ENCODE measurements around the gene NRXN2. TPM values are rescaled to one million over a fixed set of nuclear protein-coding genes. Genes with fewer than 3 reads are reported as not detected.

Gene NRXN2
- total RNA-seq, 4 donors from 2014 or later: 0.21 to 0.72 (median 0.64) TPM; not detected in 1

DNA sequence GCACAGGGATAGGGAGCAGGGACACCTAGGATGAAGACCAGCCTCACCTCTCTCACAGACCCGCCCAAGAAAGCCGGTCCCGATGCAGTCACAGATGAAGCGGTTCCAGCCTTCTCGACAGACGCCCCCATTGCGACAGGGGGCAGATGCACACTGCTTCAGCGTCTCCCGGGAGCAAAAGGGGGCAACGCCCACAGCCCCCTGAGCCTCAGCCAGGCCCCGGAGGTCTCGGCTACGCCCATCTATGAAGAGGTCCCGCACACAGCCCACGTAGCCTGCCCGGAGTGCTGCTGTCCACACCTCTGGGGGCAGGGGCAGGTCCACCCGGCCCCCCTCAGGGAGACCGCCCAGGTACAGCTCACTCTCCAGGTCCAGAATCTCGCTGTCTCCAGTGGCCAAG is 62.3 kb downstream of the NRXN2 start:
- peak overlapping the region; percentile 38 for H3K27ac ChIP-seq

DNA sequence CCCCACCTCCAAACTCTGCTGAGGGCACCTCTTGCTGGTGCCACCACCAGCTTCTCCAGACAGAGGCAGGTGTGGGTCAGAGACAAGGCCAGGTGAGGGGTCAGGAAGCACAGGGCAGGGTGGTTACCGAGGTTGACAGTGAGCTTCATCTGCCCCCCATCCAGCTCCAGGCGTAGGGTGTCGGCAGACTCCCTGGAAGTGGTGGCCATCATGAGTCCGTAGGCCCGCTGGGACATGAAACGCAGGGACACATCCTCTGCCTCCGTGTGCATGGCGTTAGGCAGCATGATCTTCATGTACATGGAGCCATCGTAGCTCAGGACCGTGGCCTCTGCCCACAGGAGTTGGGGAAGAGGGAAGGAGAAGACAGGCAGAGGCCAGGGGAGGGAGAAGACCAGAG is 62.8 kb downstream of the NRXN2 start:
- TF ChIP-seq POLR2A (IDR thresholded peaks at IDR 0.05) (no peak), EP300 (IDR thresholded peaks at IDR 0.05) (no peak), POLR2AphosphoS5 (IDR thresholded peaks at IDR 0.05) (no peak)
- TF ChIP-seq, protein P1, sequence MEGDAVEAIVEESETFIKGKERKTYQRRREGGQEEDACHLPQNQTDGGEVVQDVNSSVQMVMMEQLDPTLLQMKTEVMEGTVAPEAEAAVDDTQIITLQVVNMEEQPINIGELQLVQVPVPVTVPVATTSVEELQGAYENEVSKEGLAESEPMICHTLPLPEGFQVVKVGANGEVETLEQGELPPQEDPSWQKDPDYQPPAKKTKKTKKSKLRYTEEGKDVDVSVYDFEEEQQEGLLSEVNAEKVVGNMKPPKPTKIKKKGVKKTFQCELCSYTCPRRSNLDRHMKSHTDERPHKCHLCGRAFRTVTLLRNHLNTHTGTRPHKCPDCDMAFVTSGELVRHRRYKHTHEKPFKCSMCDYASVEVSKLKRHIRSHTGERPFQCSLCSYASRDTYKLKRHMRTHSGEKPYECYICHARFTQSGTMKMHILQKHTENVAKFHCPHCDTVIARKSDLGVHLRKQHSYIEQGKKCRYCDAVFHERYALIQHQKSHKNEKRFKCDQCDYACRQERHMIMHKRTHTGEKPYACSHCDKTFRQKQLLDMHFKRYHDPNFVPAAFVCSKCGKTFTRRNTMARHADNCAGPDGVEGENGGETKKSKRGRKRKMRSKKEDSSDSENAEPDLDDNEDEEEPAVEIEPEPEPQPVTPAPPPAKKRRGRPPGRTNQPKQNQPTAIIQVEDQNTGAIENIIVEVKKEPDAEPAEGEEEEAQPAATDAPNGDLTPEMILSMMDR (IDR thresholded peaks at IDR 0.05): no peak
- Histone ChIP-seq H3K4me3 (peak overlapping the region; percentile 30), H3K4me1 (peaks cover 19% of the 10 kb centered on the region), H3K27me3 (no peaks in the 10 kb centered on the region), H3K27ac (no peak overlapping the region), H3K9me3 (no peaks in the 10 kb centered on the region), H3K36me3 (no peaks in the 10 kb centered on the region)
- WGBS: 82% methylated on average over 10 of the region's 10 CpGs
- DNase-seq (ENCODE audit: low spot score in 2 of 2): no peak

More for the DNA sequence above, 62.3 kb downstream of the NRXN2 start:
- H3K27me3 ChIP-seq: no peaks in the 10 kb centered on the region
- no peak for DNase-seq (ENCODE audit: low spot score in 2 of 2)
- WGBS: 85% methylated on average over 5 of the region's 19 CpGs
- H3K9me3 ChIP-seq: no peaks in the 10 kb centered on the region
- TF ChIP-seq EP300 (IDR thresholded peaks at IDR 0.05) (no peak), POLR2A (IDR thresholded peaks at IDR 0.05) (no peak), POLR2AphosphoS5 (IDR thresholded peaks at IDR 0.05) (no peak)
- TF ChIP-seq, protein P1 (IDR thresholded peaks at IDR 0.05): no peak
- H3K4me1 ChIP-seq: peaks cover 19% of the 10 kb centered on the region
- H3K4me3 ChIP-seq: peak overlapping the region; percentile 30
- no peaks in the 10 kb centered on the region for H3K36me3 ChIP-seq

DNA sequence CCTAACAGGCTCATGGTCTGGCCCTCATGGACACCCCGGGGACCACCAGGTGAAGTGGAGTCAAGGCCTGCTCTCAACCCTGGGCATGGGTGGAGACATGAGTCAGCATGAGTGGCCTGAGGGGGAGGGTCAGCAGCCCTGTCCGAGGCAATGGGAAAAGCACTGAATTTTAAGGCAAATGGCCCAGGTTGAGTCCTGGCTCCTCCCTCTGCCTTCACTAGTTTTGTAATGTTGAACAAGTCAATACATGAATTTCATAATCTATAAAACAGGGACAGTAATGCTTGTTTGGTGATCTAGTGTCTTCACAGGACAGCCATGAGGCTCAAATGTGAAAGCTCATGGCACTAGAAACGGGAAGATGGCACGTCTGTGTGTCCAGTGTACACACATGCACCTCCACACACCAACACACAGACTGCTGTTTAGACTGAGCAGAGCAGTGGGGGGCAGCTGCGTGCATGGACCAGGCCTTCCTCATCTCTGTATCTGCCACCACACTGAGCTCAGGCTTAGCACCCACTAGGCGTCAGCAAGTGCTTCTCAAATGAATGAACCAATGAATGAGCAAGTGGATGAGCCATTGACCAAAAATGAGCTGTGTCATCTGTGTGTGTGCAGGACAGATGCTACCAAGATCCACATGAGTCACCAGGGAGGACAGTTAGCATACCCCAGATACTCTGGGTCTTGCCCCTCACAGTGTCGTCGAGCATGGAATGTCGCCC is 63.4 kb downstream of the NRXN2 start:
- H3K9me3 ChIP-seq: no peaks in the 10 kb centered on the region
- no peaks in the 10 kb centered on the region for H3K36me3 ChIP-seq
- 74% methylated on average over 5 of the region's 9 CpGs for WGBS
- no peak overlapping the region for H3K4me3 ChIP-seq
- no peaks in the 10 kb centered on the region for H3K27me3 ChIP-seq
- peaks cover 19% of the 10 kb centered on the region for H3K4me1 ChIP-seq
- no peak for DNase-seq (ENCODE audit: low spot score in 2 of 2)
- no peak overlapping the region for H3K27ac ChIP-seq
- TF ChIP-seq, protein P1 (IDR thresholded peaks at IDR 0.05): no peak
- TF ChIP-seq EP300 (IDR thresholded peaks at IDR 0.05) (no peak), POLR2AphosphoS5 (IDR thresholded peaks at IDR 0.05) (no peak), POLR2A (IDR thresholded peaks at IDR 0.05) (no peak)

DNA sequence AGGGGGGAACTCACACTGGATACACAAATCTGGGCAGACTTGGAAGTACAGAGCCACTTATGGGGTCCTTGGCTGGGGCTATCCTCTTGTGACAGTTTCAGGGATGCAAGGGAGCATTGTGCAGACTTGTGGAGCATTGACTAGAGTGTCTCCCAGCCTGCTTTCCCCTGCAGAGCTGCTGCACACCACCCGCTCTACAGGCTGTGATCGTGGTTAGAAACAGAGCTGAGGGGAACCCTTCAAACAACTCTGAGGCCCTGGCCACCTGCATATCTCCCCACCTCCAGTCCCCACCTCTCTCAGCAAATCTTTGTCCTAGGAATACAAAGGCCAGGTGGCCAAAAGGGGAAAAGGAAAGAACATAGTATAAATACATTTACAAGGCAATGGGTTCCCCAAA is 64.7 kb downstream of the NRXN2 start:
- TF ChIP-seq EP300 (IDR thresholded peaks at IDR 0.05): no peak
- no peak for TF ChIP-seq POLR2AphosphoS5 (IDR thresholded peaks at IDR 0.05)
- no peak for TF ChIP-seq POLR2A (IDR thresholded peaks at IDR 0.05)
- TF ChIP-seq, protein P1 (IDR thresholded peaks at IDR 0.05): no peak
- no peak for DNase-seq (ENCODE audit: low spot score in 2 of 2)
- H3K4me1 ChIP-seq: peaks cover 19% of the 10 kb centered on the region
- no peak overlapping the region for H3K4me3 ChIP-seq
- no peak overlapping the region for H3K27ac ChIP-seq
- no peaks in the 10 kb centered on the region for H3K27me3 ChIP-seq
- no peaks in the 10 kb centered on the region for H3K9me3 ChIP-seq
- no peaks in the 10 kb centered on the region for H3K36me3 ChIP-seq
- WGBS: no CpG with 5 or more reads among the region's 2 CpGs

DNA sequence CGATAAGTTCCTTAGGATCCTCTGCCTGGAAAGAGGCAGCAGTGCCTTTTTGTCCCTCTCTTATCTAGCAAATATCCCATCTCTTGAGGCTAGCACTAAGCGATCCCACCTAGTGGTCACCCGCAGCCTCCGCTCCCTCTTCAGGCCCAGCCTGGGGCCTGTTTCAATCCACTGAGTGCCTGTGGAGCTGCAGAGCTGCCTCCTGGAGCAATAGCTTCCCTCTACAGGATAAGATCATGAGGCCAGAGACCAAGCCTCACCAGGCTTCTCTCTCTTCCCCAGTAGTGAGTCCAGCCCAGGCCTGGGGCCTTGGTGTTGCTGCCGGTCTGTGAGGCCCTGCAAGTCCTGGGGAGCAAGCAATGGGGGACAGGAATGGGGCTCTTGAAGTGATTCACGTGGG is 66.1 kb downstream of the NRXN2 start:
- Histone ChIP-seq H3K27me3 (no peaks in the 10 kb centered on the region), H3K36me3 (no peaks in the 10 kb centered on the region), H3K4me3 (no peak overlapping the region), H3K27ac (no peak overlapping the region), H3K4me1 (peaks cover 19% of the 10 kb centered on the region), H3K9me3 (no peaks in the 10 kb centered on the region)
- no peak for DNase-seq (ENCODE audit: low spot score in 2 of 2)
- 94% methylated on average over 6 of the region's 6 CpGs for WGBS
- TF ChIP-seq POLR2AphosphoS5 (IDR thresholded peaks at IDR 0.05) (no peak), POLR2A (IDR thresholded peaks at IDR 0.05) (no peak)
- TF ChIP-seq, protein P1 (IDR thresholded peaks at IDR 0.05): no peak
